Pancreas (tissue), 10 donors: ENCODE measurements around the gene TAAR5. TPM values are rescaled to one million over a fixed set of nuclear protein-coding genes. Genes with fewer than 3 reads are reported as not detected.

Source experiments
- ATAC-seq, 4 donors: fragments of 200-7000 bp; cut with Tn5 transposase; one replicate each; pipeline versions ENCODE4 v1.8.0 to v1.9.1; 2020; ENCODE audit warnings: mild to moderate bottlenecking in 4 of 4, moderate library complexity in 4 of 4
- DNase-seq, 6 donors: peaks; one replicate each; pipeline ENCODE4 v3.0.0-alpha.2; 2020
- FAIRE-seq: peaks from 2 replicates; lab custom pipeline; 2012; peaks lifted over from hg19 to GRCh38; lab: Jason Lieb, UNC
- H3K27ac ChIP-seq, 4 donors: fragments of 200-600 bp; sonication (generic); 1 replicate in 3 of 4; 2 replicates in 1 of 4; pipeline versions ENCODE4 v1.5.0 to v1.8.0; 2020
- H3K27me3 ChIP-seq, 4 donors: fragments of 200-600 bp; one replicate each; pipeline ENCODE4 v1.8.0; 2021
- H3K36me3 ChIP-seq, 3 donors: fragments of 200-600 bp; sonication (generic) in 1 of 3; one replicate each; pipeline versions ENCODE4 v1.5.0 to v1.8.0; 2020 to 2021
- H3K4me1 ChIP-seq, 3 donors: fragments of 200-600 bp; one replicate each; pipeline ENCODE4 v1.8.0; 2021
- H3K4me3 ChIP-seq, 4 donors: fragments of 200-600 bp; sonication (generic) in 2 of 4; one replicate each; pipeline versions ENCODE4 v1.5.0 to v1.8.0; 2020 to 2021
- H3K9me3 ChIP-seq, 4 donors: fragments of 200-600 bp; one replicate each; pipeline ENCODE4 v1.8.0; 2021
- CTCF ChIP-seq, 4 donors: fragments of 200-600 bp; sonication (generic) in 3 of 4; IDR thresholded peaks; one replicate each; pipeline versions ENCODE4 v1.5.0 to v1.8.0; 2021; ENCODE audit warnings: antibody characterized with exemption in 4 of 4
- WGBS, 2 donors: extraction: QIAGEN DNeasy Blood & Tissue Kit; methylation state at CpG; one replicate each; pipeline ENCODE4 v1.1.7; 2013; 5-methylcytosine and 5-hydroxymethylcytosine counted together
- intact Hi-C, 3 donors: fragments of 100-400 bp; cut with DNase I; formaldehyde crosslinking; loops; one replicate each; pipeline versions ENCODE4 v1.11.1 to v1.14.2; 2022
- polyA plus RNA-seq, 2 donors: library from polyadenylated mRNA; stranded (reverse); fragments of 200-250 nt; gene quantifications; one replicate each; pipeline ENCODE4 v1.2.3, GENCODE V29; 2013
- total RNA-seq, 6 donors: library from RNA; stranded (reverse); fragmentation: NEBNext Ultra II Directional in 4 of 6; extraction: Animal tissue kit (Norgen Biotek cat#: 25700) in 4 of 6; gene quantifications; one replicate each; pipeline versions ENCODE4 v1.2.1 to v1.2.4, GENCODE V29; 2021 to 2023
- donor health status: healthy with polysubstance abuse.
- donor health status: DM: no; HTN: no; CAD: no; lungs with moderate emphysema.
- donor health status: DM: no; HTN: no; CAD: no.
- donor health status: control.
- donor health status: control.
- donor health status: Bipolar disorder and iron deficiency.
- donor health status: DM: yes; HTN: yes; CAD: no.
- donor health status: DM: no; HTN: no; CAD: no.
- donor health status: DM: no; HTN: no; CAD: no.
- donor health status: DM: yes; HTN: yes; CAD: no.

The TAAR5 gene
- total and polyA plus RNA-seq, 8 donors: not detected

GRCh38 chr6:132624175-132624574 is 34.6 kb upstream of the TAAR5 start, which contains the start of gene TAAR2:
TAAR2 (minus strand) TSS chr6:132624275; CDS start chr6:132624275, 0 bp downstream.
- Histone ChIP-seq H3K4me3 (no peak within 1 kb of the TSS), H3K27ac (no peak within 1 kb of the TSS), H3K36me3 (no peaks in the 10 kb centered on the region), H3K27me3 (no peaks in the 10 kb centered on the region), H3K4me1 (no peaks in the 10 kb centered on the region), H3K9me3 (no peaks in the 10 kb centered on the region)
- intact Hi-C loops: no loop called here
- DNase-seq: no peak
- 94 to 96% methylated on average over 6 of the region's 6 CpGs for WGBS, 2 donors
- FAIRE-seq: no peak
- no peak for ATAC-seq
- TF ChIP-seq CTCF (IDR thresholded peaks at IDR 0.05): no peak

GRCh38 chr6:132623106-132623845 is 33.7 kb upstream of the TAAR5 start:
- Histone ChIP-seq H3K4me3 (no peak overlapping the region), H3K27ac (no peak overlapping the region), H3K4me1 (no peaks in the 10 kb centered on the region), H3K27me3 (no peaks in the 10 kb centered on the region), H3K36me3 (no peaks in the 10 kb centered on the region), H3K9me3 (no peaks in the 10 kb centered on the region)
- FAIRE-seq: no peak
- intact Hi-C loops: no loop called here
- ATAC-seq: no peak
- no peak for TF ChIP-seq CTCF (IDR thresholded peaks at IDR 0.05)
- WGBS, 2 donors: 58 to 75% methylated on average over 6 of the region's 6 CpGs
- DNase-seq: no peak

GRCh38 chr6:132616677-132617076 is 27.1 kb upstream of the TAAR5 start:
- no peak for ATAC-seq
- Histone ChIP-seq H3K4me1 (no peaks in the 10 kb centered on the region), H3K27ac (no peak overlapping the region), H3K9me3 (no peaks in the 10 kb centered on the region), H3K27me3 (no peaks in the 10 kb centered on the region), H3K4me3 (no peak overlapping the region), H3K36me3 (no peaks in the 10 kb centered on the region)
- 49 to 54% methylated on average over 1 of the region's 1 CpG for WGBS, 2 donors
- DNase-seq: no peak
- FAIRE-seq: no peak
- no peak for TF ChIP-seq CTCF (IDR thresholded peaks at IDR 0.05)
- intact Hi-C loops: no loop called here

- Histone ChIP-seq H3K36me3 (no peaks in the 10 kb centered on the region), H3K27me3 (no peaks in the 10 kb centered on the region), H3K27ac (no peak overlapping the region), H3K4me1 (no peaks in the 10 kb centered on the region), H3K4me3 (no peak overlapping the region), H3K9me3 (no peaks in the 10 kb centered on the region)
- DNase-seq (no peak), ATAC-seq (no peak), FAIRE-seq (no peak)
- 83 to 95% methylated on average over 7 of the region's 7 CpGs for WGBS, 2 donors
- TF ChIP-seq CTCF (IDR thresholded peaks at IDR 0.05): no peak
- intact Hi-C loops: no loop called here
Measured at GRCh38 chr6:132614554-132614953, 25.0 kb upstream of the TAAR5 start.

GRCh38 chr6:132612449-132613108 is 23.0 kb upstream of the TAAR5 start:
- Histone ChIP-seq H3K4me3 (no peak overlapping the region), H3K9me3 (no peaks in the 10 kb centered on the region), H3K27me3 (no peaks in the 10 kb centered on the region), H3K36me3 (no peaks in the 10 kb centered on the region), H3K27ac (no peak overlapping the region), H3K4me1 (peaks cover 0 to under 1% (median 0%) of the 10 kb centered on the region in 3 donors)
- FAIRE-seq (no peak), DNase-seq (no peak), ATAC-seq (no peak)
- WGBS, 2 donors: 49 to 54% methylated on average over 4 of the region's 4 CpGs
- TF ChIP-seq CTCF (IDR thresholded peaks at IDR 0.05): no peak
- intact Hi-C loops: no loop called here
